Measurements from ENCODE around the gene SPDYA. TPM values are rescaled to one million over a fixed set of nuclear protein-coding genes. Genes with fewer than 3 reads are reported as not detected.
A peak's percentile ranks its signal among the peaks of the same experiment; 100 is the strongest.

SPDYA gene
- polyA plus RNA-seq: 0.22 and 0.46 TPM in 2 replicates
- polyA minus RNA-seq: 1.2 and 1.4 TPM in 2 replicates

DNA sequence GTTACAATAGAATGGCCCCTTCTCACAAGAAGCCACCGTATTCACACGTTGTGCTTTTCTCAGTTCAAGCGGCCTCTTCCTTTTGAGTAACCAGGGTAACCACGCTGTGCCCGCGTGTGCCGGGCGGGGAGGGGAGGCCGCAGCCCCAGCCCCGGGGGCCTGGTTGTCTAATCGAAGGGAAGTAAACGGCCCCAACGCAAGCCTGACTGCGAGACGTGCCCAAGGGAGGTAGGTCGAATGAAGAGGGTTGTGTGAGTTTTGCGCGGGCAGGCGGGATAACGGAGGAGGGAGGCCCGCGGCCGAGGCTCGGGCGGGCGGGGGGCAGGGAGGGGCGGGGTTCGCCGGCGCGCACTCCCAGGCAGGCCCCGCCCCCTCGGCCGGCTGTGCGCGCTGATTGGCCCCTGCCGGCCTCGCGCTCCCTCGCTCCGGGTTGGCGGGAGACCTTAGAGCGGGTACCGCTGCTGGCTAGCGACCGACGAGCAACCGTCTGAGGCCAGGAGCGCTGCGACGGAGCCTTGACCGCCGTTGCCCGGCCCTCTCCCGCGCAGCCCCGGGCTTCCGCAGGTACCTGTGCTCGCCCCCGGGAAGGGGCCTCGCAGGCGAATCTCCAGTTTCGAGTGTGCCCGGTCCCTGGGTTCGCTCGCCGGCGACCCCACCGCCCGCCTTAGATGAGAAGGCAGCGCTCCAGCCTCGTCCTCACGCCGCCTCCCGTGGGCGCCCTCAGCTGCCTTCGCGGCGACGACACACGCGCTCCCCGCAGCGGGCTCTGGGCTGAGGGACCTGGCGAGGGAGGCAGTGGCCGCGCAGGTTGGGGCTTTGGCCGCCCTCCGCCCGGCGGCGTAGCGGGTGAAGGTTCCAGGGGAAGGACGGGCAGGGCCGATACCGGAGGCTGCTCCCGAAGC, at the start of gene SPDYA:
Gene SPDYA, plus strand, starts transcription at position 451 of the 902 bp plus-strand sequence. CDS start 5,181 bp downstream, outside the sequence.
- Histone ChIP-seq H2AFZ (ENCODE audit: low read depth, low read length) (peak within 1 kb of the TSS; percentile 36), H4K20me1 (ENCODE audit: insufficient read depth) (no peaks in the 10 kb centered on the region), H3K36me3 (ENCODE audit: insufficient read depth, low read length) (no peaks in the 10 kb centered on the region), H3K9ac (ENCODE audit: low read length) (peak within 1 kb of the TSS; percentile 65), H3K4me3 (ENCODE audit: low read length) (peak within 1 kb of the TSS; percentile 71), H3K27ac (ENCODE audit: low read length) (peak within 1 kb of the TSS; percentile 60), H3K79me2 (replicated peaks; ENCODE audit: insufficient read depth, low read length) (no peaks in the 10 kb centered on the region), H3F3A (ENCODE audit: insufficient read depth, low read length, poor library complexity, severe bottlenecking) (no peaks in the 10 kb centered on the region), H3K9me2 (ENCODE audit: insufficient read depth, low read length) (no peaks in the 10 kb centered on the region), H3K27me3 (ENCODE audit: insufficient read depth, low read depth, low read length) (no peaks in the 10 kb centered on the region), H3K4me2 (ENCODE audit: low read length) (peak within 1 kb of the TSS; percentile 3), H3K9me3 (ENCODE audit: low read length) (no peaks in the 10 kb centered on the region)
- TF ChIP-seq POLR2AphosphoS5 (IDR thresholded peaks at IDR 0.05): peak; percentile 52
- peak; percentile 83 for TF ChIP-seq MXI1 (conservative IDR thresholded peaks at IDR 0.05; ENCODE audit: poor library complexity, severe bottlenecking)
- TF ChIP-seq, protein P1, sequence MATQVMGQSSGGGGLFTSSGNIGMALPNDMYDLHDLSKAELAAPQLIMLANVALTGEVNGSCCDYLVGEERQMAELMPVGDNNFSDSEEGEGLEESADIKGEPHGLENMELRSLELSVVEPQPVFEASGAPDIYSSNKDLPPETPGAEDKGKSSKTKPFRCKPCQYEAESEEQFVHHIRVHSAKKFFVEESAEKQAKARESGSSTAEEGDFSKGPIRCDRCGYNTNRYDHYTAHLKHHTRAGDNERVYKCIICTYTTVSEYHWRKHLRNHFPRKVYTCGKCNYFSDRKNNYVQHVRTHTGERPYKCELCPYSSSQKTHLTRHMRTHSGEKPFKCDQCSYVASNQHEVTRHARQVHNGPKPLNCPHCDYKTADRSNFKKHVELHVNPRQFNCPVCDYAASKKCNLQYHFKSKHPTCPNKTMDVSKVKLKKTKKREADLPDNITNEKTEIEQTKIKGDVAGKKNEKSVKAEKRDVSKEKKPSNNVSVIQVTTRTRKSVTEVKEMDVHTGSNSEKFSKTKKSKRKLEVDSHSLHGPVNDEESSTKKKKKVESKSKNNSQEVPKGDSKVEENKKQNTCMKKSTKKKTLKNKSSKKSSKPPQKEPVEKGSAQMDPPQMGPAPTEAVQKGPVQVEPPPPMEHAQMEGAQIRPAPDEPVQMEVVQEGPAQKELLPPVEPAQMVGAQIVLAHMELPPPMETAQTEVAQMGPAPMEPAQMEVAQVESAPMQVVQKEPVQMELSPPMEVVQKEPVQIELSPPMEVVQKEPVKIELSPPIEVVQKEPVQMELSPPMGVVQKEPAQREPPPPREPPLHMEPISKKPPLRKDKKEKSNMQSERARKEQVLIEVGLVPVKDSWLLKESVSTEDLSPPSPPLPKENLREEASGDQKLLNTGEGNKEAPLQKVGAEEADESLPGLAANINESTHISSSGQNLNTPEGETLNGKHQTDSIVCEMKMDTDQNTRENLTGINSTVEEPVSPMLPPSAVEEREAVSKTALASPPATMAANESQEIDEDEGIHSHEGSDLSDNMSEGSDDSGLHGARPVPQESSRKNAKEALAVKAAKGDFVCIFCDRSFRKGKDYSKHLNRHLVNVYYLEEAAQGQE (IDR thresholded peaks at IDR 0.05; ENCODE audit: borderline replicate concordance): peak; percentile 58
- no peak for TF ChIP-seq TAF1 (IDR thresholded peaks at IDR 0.05; ENCODE audit: low read depth)

- no peaks in the 10 kb centered on the region for H3K36me3 ChIP-seq (ENCODE audit: insufficient read depth, low read length)
- no peaks in the 10 kb centered on the region for H3K27me3 ChIP-seq (ENCODE audit: insufficient read depth, low read depth, low read length)
- no peak overlapping the region for H3K4me3 ChIP-seq (ENCODE audit: low read length)
- no peaks in the 10 kb centered on the region for H3K9me3 ChIP-seq (ENCODE audit: low read length)
- H3K4me2 ChIP-seq (ENCODE audit: low read length): no peak overlapping the region
- no peaks in the 10 kb centered on the region for H3K9me2 ChIP-seq (ENCODE audit: insufficient read depth, low read length)
- no peak overlapping the region for H3K27ac ChIP-seq (ENCODE audit: low read length)
- H3K79me2 ChIP-seq (replicated peaks; ENCODE audit: insufficient read depth, low read length): peaks cover 98% of the 10 kb centered on the region
- no peak overlapping the region for H3K9ac ChIP-seq (ENCODE audit: low read length)
- H3F3A ChIP-seq (ENCODE audit: insufficient read depth, low read length, poor library complexity, severe bottlenecking): peaks cover 10% of the 10 kb centered on the region
- TF ChIP-seq TAF1 (IDR thresholded peaks at IDR 0.05; ENCODE audit: low read depth): no peak
- no peak for TF ChIP-seq RAD21 (conservative IDR thresholded peaks at IDR 0.05)
- no peak for TF ChIP-seq SMC3 (conservative IDR thresholded peaks at IDR 0.05; ENCODE audit: poor library complexity)
- TF ChIP-seq MXI1 (conservative IDR thresholded peaks at IDR 0.05; ENCODE audit: poor library complexity, severe bottlenecking): no peak
- H2AFZ ChIP-seq (ENCODE audit: low read depth, low read length): no peak overlapping the region
- H4K20me1 ChIP-seq (ENCODE audit: insufficient read depth): peaks cover 19% of the 10 kb centered on the region
Measured at GRCh38 chr2:28761420-28761819, 49.2 kb upstream of the SPDYA start.

GRCh38 chr2:28764909-28765711, 45.5 kb upstream of the SPDYA start:
- Histone ChIP-seq H3K4me3 (ENCODE audit: low read length) (peak overlapping the region; percentile 32), H3F3A (ENCODE audit: insufficient read depth, low read length, poor library complexity, severe bottlenecking) (peaks cover 8% of the 10 kb centered on the region), H4K20me1 (ENCODE audit: insufficient read depth) (peaks cover 19% of the 10 kb centered on the region), H3K9ac (ENCODE audit: low read length) (peak overlapping the region; percentile 5), H3K9me2 (ENCODE audit: insufficient read depth, low read length) (no peaks in the 10 kb centered on the region), H3K36me3 (ENCODE audit: insufficient read depth, low read length) (no peaks in the 10 kb centered on the region), H2AFZ (ENCODE audit: low read depth, low read length) (no peak overlapping the region), H3K27ac (ENCODE audit: low read length) (peak overlapping the region; percentile 36), H3K9me3 (ENCODE audit: low read length) (no peaks in the 10 kb centered on the region), H3K79me2 (replicated peaks; ENCODE audit: insufficient read depth, low read length) (peaks cover 94% of the 10 kb centered on the region), H3K4me2 (ENCODE audit: low read length) (peak overlapping the region; percentile 15), H3K27me3 (ENCODE audit: insufficient read depth, low read depth, low read length) (no peaks in the 10 kb centered on the region)
- TF ChIP-seq RAD21 (conservative IDR thresholded peaks at IDR 0.05) (no peak), POLR2AphosphoS5 (IDR thresholded peaks at IDR 0.05) (no peak), TAF1 (IDR thresholded peaks at IDR 0.05; ENCODE audit: low read depth) (no peak), SMC3 (conservative IDR thresholded peaks at IDR 0.05; ENCODE audit: poor library complexity) (no peak), EP300 (conservative IDR thresholded peaks at IDR 0.05; ENCODE audit: poor library complexity, severe bottlenecking) (no peak)
- TF ChIP-seq, protein P1 (IDR thresholded peaks at IDR 0.05; ENCODE audit: borderline replicate concordance): no peak

All from neural cell (in vitro differentiated cells).